ENCODE data around the gene GEMIN2.
"Not testable (repeated sequence)": the region's sequence is repeated elsewhere in the genome, so short reads cannot be mapped to it uniquely, and the experiment has no call there.

GEMIN2 gene, protein sequence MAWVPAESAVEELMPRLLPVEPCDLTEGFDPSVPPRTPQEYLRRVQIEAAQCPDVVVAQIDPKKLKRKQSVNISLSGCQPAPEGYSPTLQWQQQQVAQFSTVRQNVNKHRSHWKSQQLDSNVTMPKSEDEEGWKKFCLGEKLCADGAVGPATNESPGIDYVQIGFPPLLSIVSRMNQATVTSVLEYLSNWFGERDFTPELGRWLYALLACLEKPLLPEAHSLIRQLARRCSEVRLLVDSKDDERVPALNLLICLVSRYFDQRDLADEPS

DNA sequence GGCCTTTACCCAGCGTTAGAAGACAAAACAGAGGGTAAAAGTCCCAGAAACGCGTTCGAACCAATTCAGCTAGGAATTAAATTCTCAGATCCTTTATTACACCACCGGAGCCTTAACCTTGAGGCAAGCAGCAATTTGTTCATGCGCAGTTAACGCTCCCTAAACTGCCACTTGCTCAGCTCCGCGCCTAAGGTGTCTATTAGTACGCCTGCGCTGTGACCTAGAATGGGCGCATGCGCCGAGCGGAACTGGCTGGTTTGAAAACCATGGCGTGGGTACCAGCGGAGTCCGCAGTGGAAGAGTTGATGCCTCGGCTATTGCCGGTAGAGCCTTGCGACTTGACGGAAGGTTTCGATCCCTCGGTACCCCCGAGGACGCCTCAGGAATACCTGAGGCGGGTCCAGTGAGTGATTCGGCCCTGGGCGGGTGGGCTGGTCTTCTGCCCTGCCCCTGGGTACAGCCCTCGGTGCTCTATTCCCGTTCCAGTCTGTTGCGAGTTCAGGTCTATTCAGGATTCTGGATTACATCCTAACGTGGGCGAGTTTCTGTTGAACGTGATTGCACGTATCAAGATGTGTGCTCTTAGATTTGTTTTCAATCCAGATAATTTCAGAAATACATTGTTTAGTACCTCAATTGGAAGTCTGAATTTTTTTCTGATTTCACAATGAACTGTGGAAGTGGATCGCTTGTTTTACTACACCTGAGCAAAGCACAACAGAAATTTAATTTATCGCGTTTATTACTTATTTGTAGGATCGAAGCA is at the start of gene GEMIN2:
Gene GEMIN2 (plus strand): TSS at position 251 of the 766 bp plus-strand sequence. CDS start 16 bp downstream, at position 267.
- DNase-seq (ENCODE audit: low spot score) = peak; percentile 93

DNA sequence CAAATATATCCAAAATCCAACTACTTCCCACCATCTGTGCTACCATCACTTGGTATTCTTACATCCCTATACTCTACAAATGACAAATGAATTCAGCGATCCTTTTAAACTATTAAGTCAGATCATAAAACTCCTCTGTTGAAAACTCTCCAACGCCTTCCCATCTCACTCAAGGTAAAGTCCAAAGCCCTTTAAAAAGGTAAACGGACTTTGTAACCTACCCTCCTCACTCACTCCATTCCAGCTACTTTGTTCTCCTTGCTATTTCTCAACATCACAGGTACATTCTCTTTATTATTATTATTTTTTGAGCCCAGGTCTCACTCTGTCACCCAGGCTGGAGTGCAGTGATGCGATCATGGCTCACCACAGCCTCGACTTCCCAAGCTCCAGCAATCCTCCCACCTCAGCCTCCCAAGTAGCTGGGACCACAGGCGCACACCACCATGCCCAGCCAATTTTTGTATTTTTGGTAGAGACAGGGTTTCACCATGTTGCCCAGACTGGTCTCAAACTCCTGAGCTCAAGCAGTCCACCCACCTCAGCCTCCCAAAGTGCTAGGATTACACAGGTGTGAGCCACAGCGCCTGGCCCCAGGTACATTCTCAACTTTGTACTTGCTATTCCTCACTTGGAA is 44.8 kb upstream of the GEMIN2 start:
- DNase-seq (ENCODE audit: low spot score) = not testable (repeated sequence)

DNA sequence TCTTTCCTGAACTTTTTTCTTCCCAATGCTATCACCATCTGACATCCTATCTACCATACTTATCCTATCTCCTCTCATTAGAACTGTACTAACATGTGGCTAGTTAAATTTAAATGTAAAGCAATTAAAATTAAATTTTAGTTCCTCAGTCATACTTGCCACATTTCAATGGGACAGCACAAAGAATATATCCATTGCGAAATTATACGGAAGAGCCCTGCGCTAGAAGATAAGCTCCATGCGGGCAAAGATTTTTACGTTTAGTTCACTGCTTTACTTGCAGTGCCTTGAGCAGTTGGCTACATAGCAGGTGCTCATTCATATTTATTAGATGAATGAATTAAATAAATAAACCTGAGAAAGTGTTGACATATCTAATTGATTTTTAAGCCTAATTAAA is 44.2 kb upstream of the GEMIN2 start:
- no peak for DNase-seq (ENCODE audit: low spot score)

DNA sequence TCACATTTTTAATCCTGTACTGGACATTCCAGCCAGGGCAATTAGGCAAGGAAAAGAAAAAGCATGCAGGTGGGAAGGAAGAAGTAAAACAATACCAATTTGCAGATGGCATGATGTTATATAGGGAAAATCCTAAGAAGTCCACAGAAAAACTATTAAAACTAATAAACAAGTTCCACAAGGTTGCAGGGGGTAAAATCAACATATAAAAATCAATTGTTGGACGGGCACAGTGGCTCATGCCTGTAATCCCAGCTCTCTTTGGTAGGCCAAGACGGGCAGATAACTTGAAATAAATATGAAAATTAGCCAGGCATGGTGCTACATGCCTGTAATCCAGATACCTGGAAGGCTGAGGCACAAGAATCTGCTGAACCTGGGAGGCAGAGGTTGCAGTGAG is 43.0 kb upstream of the GEMIN2 start:
- DNase-seq (ENCODE audit: low spot score) = no peak

DNA sequence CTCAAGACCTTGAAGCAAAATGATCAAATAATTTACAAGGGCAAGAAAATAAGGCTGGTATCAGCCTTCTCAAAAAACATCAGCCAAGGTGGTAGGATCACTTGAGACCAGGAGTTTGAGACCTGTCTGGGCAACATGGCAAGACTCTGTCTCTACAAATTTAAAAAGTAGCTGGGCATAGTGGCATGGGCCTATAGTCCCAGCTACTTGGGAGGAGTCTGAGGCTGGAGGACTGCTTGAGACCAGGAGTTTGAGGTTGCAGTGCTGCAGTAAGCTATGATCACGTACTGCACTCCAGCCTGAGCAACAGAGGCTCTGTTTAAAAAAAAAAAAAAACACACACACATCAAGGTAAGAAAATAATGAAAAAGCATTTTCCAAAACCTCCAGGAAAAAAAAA is 33.2 kb upstream of the GEMIN2 start:
- no peak for DNase-seq (ENCODE audit: low spot score)

DNA sequence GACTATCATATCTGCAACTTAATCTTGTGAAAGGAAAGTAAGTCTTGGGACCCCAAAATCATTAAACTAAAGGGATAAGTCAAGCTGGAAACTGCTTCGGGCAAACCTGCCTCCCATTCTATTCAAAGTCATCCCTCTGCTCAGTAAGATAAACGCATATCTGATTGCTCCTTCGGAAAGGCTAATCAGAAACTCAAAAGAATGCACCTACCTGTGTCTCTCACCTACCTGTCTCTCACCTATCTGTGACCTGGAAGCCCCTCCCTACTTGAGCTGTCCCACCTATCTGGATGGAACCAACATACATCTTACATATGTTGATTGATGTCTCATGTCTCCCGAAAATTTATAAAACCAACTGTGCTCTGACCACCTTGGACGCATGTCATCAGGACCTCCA is 31.0 kb upstream of the GEMIN2 start:
- DNase-seq (ENCODE audit: low spot score) = no peak

DNA sequence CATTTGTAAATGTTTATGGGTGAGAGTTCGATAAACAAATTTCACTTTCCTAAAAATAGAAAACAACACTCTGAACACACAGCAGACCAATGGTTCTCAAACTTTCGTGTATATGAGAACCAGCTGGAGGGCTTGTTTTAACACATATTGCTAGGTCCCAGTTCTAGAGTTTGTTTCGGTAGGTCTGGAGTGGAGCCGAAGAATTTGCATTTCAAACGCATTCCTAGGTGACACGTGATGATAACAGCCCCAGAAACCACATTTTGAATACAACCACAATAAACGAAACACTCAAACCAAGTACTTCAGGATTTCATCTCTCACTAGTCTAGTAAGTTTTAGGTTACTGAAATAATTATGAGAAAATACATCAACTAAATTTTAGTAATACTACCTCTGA is 28.2 kb upstream of the GEMIN2 start:
- DNase-seq (ENCODE audit: low spot score) = no peak

DNA sequence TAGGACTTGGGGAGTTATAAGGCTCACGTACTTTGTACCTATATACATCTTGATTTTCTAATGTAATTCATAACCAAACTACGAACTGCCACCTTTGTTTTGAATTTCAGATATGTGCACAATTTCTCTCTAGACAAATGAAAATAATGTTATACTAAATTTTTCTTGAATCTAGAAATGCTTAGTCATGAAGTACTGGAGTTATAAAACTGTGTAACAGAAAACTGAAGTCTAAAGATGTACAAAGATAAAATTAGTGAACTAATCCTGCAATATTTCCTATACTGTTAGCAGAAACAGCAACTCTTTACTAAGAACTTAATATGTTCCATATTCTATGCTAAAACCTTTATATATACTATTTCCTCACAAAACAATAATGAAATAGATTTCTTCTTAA is 26.6 kb upstream of the GEMIN2 start:
- no peak for DNase-seq (ENCODE audit: low spot score)

DNA sequence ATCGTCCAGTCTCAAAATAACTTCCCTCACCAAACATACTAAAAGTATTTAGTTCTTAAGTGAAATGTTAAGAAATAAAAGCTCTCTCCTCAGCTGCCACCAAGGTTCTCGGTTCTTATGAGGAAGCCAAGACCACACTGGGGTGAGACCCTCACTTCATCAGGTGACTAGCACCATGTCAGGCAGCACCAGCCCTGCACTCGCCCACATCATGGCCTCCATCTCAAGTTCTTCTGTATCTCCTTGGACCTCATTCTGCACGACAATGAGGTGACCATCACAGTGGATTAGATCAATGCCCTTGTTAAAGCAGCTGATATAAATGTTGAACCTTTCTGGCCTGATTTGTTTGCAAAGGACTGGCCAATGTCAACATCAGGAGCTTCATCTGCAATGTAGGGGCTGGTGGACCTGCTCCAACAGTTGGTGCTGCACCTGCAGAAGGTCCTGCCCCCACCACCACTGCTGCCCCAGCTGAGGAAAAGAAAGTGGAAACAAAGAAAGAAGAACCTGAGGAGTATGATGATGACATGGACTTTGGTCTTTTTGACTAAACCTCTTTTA is 23.5 kb upstream of the GEMIN2 start:
- DNase-seq (ENCODE audit: low spot score) = no peak

DNA sequence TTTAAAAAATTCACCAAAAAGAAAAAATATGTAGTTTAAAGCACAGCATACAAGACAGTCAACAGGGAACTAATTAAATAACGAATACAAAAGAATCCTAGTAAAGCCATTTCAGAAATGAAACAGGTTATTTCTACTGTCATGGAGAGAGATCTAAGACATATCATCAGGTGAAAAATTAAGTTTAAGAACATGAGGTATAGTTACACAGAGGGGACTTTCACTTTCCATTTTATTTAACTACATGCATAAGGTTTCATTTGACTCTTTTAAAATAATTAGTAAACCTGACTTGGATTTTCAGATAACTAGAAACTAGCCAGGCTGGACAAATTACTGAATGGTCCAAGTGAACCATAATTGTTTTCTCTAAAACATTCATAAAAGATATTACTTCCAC is 22.4 kb upstream of the GEMIN2 start:
- no peak for DNase-seq (ENCODE audit: low spot score)

DNA sequence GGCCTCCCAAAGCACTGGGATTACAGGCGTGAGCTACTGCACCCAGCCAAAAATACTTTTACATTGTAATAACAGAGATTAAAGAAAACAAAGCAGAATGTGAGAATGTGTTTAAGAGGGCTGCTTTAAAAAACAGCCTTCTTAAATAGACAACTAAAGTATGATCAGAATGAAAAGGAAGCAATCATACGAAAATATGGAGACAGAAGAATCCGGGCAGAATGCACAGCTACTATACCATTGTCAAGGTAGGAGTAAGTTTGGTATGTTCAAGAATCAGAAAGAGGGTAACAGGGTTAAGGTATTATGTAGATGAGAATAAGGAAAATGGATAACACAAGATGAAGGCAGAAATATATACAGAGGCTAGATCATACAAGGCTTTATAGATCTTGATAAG is 19.6 kb upstream of the GEMIN2 start:
- DNase-seq (ENCODE audit: low spot score) = no peak

DNA sequence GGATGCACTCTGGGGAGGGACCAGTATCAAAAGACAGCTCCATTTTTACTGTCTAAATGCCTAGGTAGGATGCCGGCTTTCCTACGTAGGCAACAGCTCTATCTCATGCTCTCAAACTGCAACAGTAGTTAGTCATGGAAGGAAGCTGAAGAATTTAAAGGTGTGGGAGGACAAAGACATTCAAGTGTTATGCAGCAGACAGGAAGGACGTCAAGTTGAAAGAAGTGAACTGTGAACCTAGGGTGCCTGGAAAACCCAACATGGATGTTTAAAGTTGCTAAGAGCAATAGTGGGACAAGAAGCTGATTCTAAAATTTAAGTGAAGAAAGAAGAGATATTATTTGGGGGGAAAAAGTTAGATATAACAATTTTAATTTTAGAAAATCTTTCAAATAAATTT is 17.0 kb upstream of the GEMIN2 start:
- DNase-seq (ENCODE audit: low spot score) = peak; percentile 39

DNA sequence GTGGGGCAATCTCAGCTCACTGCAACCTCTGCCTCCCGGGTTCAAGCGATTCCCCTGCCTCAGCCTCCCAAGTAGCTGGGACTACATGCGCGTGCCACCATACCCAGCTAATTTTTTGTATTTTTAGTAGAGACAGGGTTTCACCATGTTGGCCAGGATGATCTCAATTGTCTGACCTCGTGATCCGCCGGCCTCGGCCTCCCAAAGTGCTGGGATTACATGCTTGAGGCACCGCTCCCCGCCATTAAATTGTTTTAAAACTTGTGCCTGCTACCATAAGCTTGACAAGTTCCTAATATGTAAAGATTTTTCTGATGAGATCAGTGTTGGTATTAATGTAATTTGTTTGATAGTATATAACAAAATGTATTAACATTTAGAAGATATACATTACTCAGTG is 14.9 kb upstream of the GEMIN2 start:
- DNase-seq (ENCODE audit: low spot score) = not testable (repeated sequence)

DNA sequence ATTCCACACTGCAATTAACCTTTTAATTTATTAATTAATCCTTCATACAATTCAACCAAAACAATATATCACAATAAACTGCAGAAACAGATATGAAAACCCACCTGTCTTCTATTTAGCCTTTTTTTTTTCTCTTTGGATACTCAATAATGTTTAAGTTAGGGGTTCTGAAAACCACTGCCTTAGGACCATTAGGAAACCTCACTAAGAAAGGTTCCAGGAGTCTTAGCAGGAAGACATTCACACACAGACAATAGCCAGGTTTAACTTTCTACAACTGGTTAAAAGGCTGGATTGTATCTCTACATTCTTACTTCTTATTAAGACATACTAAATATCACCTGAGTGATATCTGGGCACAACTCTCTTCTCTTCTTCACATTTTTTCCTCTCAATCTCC is 14.4 kb upstream of the GEMIN2 start:
- no peak for DNase-seq (ENCODE audit: low spot score)

DNA sequence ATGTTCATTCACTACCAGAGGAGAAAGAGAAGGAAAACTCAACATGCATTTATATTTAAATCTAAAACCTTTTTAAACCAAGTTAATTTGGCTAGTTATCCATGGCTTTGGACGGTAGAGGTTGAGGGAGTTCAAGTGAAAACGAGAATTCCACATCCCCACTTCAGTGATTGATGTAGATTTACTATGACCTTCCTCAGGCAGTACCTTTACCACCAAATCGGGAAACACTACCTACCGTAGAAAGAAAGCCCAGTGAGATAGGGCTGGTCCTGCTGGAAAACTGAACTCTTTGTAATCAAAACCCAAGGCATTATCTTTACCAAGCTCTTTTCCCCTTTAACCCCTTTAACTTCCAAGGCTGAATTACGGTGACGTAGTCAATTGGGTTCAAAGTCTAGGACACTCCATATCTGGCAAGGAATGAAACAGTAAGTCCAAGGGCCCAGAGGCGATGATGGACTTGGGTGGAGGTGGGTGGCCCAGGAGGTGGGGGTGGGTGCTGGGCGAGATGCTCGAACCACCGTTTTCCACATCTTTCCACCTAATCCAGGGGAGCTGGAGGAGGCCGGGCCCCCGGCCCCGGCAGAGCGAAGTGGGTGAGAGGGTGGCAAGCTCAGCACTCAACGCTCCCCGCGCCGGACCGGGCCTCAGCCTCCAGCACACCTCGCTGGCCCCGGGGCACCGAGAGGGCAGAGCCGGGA is 11.7 kb upstream of the GEMIN2 start:
- no peak for DNase-seq (ENCODE audit: low spot score)

DNA sequence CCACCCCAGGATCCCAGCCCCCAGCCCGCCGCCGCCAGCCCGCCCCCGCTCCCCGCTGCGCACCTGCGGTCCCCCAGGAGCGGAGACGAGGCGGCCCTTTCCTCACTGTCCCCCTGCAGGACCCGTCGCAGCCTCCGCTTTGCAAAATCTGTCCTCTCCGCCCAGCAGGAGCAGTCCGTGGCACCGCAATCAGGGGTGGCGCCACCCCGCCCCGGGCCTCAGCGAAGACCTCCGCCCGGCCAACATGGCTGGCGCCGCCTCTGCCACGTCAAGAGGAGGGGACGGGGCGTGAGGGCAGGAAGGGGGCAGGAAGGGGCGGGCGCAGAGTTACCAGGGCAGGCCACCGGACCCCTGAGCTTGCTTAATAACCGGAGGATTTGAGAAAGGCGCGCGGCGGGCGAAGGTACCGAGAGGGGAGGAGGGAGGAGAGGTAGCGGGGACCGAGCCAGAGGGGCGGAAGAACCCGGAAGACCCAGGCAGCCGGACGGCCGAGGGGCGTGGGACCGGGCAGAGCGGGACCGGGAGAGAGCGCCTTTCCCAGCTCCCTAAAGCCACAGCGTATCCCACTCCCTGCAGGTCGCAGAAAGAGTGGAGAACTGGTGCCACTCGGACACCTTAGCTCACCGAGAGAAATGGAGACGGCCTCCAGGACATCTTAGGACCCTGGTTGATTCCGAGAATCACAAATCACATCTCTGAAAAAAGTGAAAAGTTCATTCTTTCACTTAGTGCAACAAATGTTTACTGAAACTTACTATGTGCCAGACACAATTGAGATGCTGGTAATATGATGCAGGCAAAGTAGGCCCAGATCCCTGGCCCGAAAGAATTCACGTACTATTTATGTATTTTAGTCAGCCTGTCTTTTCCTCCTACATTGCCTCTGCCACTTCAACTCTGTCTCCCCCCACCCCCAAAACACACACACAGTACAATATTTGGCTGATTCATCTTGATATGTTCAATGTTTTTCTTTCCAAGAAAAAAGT is 10.9 kb upstream of the GEMIN2 start, which contains the start of gene SEC23A:
Gene SEC23A (minus strand): TSS at position 267 of the 989 bp plus-strand sequence. CDS start 7,117 bp downstream, outside the sequence.
- DNase-seq (ENCODE audit: low spot score) = peak; percentile 92

DNA sequence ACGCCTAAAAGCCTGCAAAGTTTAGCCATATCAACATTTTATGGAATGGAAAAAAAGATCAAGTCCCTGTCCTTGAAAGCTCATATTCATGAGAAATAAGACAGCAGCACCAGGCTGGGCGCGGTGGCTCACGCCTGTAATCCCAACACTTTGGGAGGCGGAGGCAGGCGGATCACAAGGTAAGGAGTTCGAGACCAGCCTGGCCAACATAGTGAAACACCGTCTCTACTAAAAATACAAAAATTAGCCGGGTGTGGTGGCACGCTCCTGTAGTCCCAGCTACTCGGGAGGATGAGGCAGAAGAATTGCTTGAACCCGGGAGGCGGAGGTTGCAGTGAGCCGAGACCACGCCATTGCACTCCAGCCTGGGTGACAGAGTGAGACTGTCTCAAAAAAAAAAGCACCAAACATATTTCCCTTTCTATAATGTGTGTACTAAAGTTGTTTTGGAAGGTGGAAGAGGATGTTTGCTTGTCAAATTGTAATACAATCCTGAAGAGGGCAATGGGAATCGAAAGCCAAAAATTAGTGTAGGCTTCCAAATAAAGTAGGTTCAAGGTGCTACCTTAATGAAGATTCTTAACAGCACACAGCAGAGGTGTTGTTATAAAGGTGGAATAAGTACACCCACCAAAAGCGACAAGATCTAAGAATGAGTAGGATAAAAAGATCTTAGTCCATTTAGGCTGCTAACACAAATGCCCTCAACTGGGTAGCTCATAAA is 9.9 kb upstream of the GEMIN2 start:
- not testable (repeated sequence) for DNase-seq (ENCODE audit: low spot score)

DNA sequence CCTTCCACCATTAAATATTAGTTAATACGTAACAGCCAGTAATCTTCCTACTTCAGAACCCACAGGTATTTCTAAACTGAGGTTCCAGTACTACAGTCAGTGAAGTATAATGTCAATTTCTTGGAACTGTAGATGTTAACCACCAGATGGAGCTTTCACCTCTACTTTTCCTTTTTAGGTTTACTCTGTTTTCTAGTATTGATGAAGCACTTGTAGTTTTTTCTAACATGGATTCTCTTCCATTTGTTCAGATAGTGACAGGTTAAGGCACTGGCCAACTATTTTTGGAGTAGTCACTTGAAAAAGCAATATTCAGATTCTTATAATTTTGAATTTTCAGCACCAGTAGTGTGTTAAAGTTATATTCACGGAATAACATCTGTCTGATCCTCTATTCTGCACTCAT is 6.5 kb upstream of the GEMIN2 start:
- peak; percentile 34 for DNase-seq (ENCODE audit: low spot score)

DNA sequence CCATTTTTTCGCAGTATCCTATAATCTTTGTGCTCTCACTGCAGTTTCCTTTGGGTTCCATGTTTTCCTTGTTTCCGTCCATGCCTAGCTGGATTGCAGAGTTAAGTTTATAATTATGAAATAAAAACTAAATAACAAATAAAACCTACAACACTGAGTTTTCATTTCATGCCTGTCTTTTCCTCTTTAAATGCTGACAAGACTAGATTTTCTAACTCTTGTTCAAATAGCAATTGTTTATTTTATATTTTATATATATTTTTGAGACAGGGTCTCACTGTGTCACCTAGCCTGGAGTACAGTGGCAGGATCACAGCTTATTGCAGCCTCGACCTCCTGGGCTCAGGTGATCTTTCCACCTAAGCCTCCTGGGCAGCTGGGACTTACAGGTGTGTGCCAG is 5.3 kb upstream of the GEMIN2 start:
- no peak for DNase-seq (ENCODE audit: low spot score)
